Measurements from ENCODE around the gene C1orf226.

- no peak for TF ChIP-seq EZH2 (IDR thresholded peaks at IDR 0.05)
- TF ChIP-seq POLR2AphosphoS5 (IDR thresholded peaks at IDR 0.05; ENCODE audit: borderline replicate concordance, low read depth, low read length) = no peak
Observed at GRCh38 chr1:162370161-162370560, 11.4 kb upstream of the C1orf226 start.

Measured in SK-N-MC (cell line).